Activated T-helper 9 cell treated with anti-CD3 and anti-CD28 coated beads, Interleukin-2, amount 50 U/mL, for 16 hours (primary cell): Measurements from ENCODE around the gene SPDEF.

Experiments
- DNase-seq: peaks from one replicate; pipeline ENCODE4 v3.0.0-alpha.2; 2020; ENCODE audit warnings: low read depth

SPDEF gene

GRCh38 chr6:34556031-34556471, at the start of gene SPDEF:
Gene SPDEF, minus strand, starts transcription at chr6:34556329. Its CDS starts 11,874 bp downstream, at chr6:34544455.
- DNase-seq, result no peak

- DNase-seq, result no peak
Observed at GRCh38 chr6:34603707-34604106, 47.6 kb upstream of the SPDEF start.

- DNase-seq, result no peak
Observed at GRCh38 chr6:34602318-34603111, 46.4 kb upstream of the SPDEF start.

GRCh38 chr6:34601706-34602105, 45.6 kb upstream of the SPDEF start:
- DNase-seq, result no peak

- no peak for DNase-seq
Observed at GRCh38 chr6:34600796-34601195, 44.7 kb upstream of the SPDEF start.

GRCh38 chr6:34600101-34600500, 44.0 kb upstream of the SPDEF start:
- no peak for DNase-seq

- no peak for DNase-seq
Observed at GRCh38 chr6:34598712-34599111, 42.6 kb upstream of the SPDEF start.

- DNase-seq, result no peak
Observed at GRCh38 chr6:34597605-34598353, 41.6 kb upstream of the SPDEF start.

GRCh38 chr6:34596798-34597197, 40.7 kb upstream of the SPDEF start:
- DNase-seq, result no peak

GRCh38 chr6:34595332-34596184, 39.4 kb upstream of the SPDEF start:
- no peak for DNase-seq

- DNase-seq, result no peak
Observed at GRCh38 chr6:34593701-34594100, 37.6 kb upstream of the SPDEF start.

- no peak for DNase-seq
Observed at GRCh38 chr6:34592208-34592952, 36.3 kb upstream of the SPDEF start.

- DNase-seq, result no peak
Observed at GRCh38 chr6:34589691-34590090, 33.6 kb upstream of the SPDEF start.

GRCh38 chr6:34589140-34589539, 33.0 kb upstream of the SPDEF start:
- no peak for DNase-seq

- no peak for DNase-seq
Observed at GRCh38 chr6:34587851-34588250, 31.7 kb upstream of the SPDEF start.

- no peak for DNase-seq
Observed at GRCh38 chr6:34587325-34587724, 31.2 kb upstream of the SPDEF start.

- DNase-seq, result no peak
Observed at GRCh38 chr6:34586327-34587040, 30.4 kb upstream of the SPDEF start.

GRCh38 chr6:34585512-34586061, 29.5 kb upstream of the SPDEF start:
- DNase-seq, result no peak

GRCh38 chr6:34585108-34585507, 29.0 kb upstream of the SPDEF start:
- no peak for DNase-seq

GRCh38 chr6:34584694-34585093, 28.6 kb upstream of the SPDEF start:
- DNase-seq, result no peak
